ENCODE measurements around the gene SLC8B1.

GRCh38 chr12:113248842-113249435 is 86.0 kb downstream of the SLC8B1 start:
- TF ChIP-seq CTCF (IDR thresholded peaks at IDR 0.05): no peak
- no peak for TF ChIP-seq POLR2A (IDR thresholded peaks at IDR 0.05)
